CD4-positive, alpha-beta T cell treated with Interferon gamma for 1 hour (primary cell): ENCODE measurements around the gene MYH11.
"Not testable (repeated sequence)": the region's sequence is repeated elsewhere in the genome, so short reads cannot be mapped to it uniquely, and the experiment has no call there.

ENCODE experiments used
- DNase-seq: peaks from one replicate; pipeline ENCODE4 v3.0.0-alpha.2; 2020

MYH11 gene

DNA sequence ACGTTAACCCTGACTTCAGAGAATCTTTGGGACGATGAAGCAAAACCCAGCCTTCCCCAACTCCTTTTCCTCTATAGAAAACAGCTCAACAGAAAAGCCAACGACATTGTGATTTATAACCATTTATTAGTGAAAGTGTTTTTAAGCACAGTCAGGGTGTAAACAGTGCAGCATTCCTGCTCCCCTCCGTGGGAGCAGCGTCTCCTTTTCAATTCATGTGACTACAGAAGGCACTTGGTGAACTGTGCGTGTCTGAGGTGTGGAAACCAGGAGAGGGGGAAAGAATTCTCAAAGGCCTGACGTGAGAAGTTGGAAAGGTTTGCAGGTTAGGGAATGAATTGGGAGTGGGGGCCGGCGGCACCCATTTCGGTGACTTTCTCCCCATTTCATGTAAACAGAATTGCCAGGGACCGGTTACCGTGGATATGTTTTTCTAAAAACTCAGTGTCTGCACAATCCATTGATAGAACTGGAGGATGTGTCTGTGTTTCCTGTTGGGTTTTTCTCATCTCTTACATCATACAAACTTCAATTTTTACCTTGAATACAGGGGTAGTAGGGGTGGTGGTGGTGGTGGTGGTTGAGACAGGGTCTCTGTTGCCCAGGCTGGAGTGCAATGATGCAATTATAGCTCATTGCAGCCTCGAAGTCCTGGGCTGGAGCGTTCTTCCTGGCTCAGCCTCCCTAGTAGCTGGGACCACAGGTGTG lies 153.6 kb downstream of the MYH11 start:
- no peak for DNase-seq

DNA sequence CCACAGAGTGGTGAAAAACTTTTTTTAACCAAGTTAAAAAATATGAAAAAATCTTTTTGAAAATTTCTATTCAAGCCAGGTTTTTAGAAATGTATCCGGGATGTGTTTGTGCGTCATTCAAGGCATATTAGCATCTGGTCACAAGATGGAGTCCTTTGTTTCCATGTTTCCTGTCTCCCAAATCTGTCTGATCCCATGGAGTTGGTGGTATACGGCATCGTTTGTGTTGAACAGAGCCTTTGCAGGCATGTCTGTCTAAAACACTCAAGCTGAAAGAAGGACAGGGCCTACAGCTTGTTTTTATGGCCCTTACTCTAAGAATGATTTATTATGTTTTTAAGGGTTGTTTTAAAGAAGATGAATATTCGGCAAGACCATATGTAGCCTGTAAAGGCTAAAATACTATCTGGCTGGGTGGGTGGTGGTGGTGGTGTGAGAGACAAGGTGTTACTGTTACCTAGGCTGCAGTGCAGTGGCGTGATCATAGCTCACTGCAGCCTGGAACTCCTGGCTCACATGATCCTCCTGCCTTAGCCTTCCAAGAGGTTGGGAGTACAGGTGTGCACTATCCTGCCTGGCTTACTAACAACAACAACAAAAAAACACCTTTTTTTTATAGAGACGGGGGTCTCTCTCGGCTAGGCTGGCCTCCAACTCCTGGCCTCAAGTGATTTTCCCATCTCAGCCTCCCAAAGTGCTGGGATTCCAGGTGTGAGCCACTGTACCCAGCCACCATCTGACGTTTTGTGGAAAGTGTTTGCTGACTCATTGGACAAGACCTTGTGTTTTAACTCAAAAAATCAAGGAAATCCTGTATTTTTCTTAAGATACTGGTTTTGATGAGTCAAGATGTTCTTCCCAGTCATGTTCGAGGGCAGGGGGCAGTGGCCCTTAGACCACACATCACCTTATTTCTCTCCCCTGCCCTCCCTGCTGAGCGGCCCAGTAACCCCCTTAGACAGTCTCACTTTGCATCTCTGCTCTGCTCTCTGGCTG lies 154.6 kb downstream of the MYH11 start:
- no peak for DNase-seq

DNA sequence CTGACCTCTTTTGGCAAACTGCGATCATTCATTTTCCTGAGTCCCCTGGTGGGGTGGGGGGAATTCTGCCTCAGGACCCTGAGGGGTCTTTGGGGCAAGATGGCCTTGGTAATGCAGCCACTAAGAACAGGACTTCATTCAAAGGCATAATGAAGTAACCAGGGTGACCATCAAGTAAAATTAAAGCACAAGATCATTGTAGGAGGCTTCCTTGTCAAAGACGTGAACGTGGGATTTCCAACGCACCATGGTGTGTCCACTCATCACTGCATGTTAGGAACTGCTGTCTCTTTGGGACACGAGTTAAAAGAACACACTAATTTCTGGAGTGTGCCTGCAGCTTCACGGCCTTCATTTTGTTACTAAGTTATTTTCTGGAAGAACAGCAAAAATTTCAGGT lies 155.5 kb downstream of the MYH11 start:
- no peak for DNase-seq

DNA sequence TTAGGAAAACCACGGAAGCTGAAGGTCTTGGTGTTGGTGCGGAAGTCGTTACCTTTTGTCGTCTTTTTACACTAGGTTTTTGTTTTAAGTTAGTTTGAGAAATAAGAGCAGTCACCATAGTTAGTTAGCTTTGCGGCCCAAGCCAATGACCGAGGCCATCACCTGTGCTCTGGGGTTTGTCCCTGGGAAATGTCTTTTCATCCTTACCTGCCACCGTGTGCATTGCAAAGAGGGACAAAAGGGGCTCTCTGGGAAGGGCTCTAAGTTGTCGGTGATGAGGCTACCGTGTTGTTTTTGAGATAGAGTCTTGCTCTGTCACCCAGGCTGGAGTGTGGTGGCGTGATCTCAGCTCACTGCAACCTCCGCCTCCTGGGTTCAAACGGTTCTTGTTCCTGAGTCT lies 157.0 kb downstream of the MYH11 start:
- no peak for DNase-seq

GRCh38 chr16:15694499-15694898 lies 162.3 kb downstream of the MYH11 start:
- DNase-seq = no peak

- not testable (repeated sequence) for DNase-seq
These were observed 164.3 kb downstream of the MYH11 start for GRCh38 chr16:15692508-15692907.

GRCh38 chr16:15691046-15691445 lies 165.8 kb downstream of the MYH11 start:
- no peak for DNase-seq

GRCh38 chr16:15690296-15690695 lies 166.5 kb downstream of the MYH11 start:
- DNase-seq = no peak

DNA sequence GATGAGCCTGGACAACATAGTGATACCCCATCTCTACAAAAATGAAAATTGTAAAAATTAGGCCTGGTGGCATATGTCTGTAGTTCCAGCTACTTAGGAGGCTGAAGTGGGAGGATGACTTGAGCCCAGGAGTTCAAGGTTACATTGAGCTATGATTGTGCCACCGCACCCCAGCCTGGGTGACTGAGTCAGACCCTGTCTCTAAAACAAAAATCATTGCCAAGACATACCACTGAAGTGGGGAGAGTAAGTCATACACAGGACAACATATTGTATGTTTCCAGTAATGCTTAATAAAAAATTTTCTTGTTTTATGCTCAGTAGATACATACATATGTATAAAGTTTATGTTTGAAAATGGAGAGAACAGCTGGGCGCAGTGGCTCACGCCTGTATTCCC lies 167.5 kb downstream of the MYH11 start:
- DNase-seq = no peak

DNA sequence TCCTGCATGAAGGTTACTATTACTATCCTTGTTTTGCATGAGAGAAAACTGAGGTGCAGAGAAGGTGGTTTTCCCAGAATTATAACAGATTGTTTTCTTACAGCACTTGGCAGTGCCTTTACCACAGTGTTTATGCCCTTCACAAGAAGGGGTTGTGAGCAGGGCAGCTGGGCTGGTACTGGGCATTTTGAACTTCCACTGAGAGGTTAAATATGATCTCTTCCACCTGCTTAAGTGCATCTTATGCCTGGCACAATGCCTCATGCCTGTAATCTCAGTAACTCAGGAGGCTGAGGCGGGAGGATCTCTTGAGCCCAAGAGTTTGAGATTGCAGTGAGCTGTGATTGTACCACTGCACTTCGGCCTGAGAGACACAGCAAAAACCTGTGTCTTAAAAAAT lies 170.5 kb downstream of the MYH11 start:
- DNase-seq = no peak

GRCh38 chr16:15682105-15682570 lies 174.7 kb downstream of the MYH11 start:
- peak; percentile 48 for DNase-seq

GRCh38 chr16:15677447-15677846 lies 179.4 kb downstream of the MYH11 start:
- DNase-seq = no peak

DNA sequence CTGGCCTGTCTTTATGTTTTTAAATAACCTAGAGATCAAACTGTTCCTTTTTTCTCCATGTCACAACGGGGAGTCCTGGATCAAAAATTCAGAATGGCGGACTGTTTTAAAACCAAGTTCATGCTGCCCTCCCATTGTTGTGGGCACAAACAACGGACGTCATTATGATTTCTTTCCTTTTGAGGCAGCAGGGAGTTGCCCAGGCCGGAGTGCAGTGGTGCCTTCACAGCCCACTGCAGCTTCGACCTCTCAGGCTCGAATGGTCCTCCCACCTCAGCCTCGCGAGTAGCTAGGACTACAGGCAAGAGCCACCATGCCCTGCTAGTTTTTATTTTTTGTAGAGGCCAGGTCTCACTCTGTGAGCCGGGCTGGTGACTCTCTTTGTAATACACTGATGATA lies 180.3 kb downstream of the MYH11 start:
- DNase-seq = no peak

- no peak for DNase-seq
These were observed 182.3 kb downstream of the MYH11 start for GRCh38 chr16:15674571-15674970.

DNA sequence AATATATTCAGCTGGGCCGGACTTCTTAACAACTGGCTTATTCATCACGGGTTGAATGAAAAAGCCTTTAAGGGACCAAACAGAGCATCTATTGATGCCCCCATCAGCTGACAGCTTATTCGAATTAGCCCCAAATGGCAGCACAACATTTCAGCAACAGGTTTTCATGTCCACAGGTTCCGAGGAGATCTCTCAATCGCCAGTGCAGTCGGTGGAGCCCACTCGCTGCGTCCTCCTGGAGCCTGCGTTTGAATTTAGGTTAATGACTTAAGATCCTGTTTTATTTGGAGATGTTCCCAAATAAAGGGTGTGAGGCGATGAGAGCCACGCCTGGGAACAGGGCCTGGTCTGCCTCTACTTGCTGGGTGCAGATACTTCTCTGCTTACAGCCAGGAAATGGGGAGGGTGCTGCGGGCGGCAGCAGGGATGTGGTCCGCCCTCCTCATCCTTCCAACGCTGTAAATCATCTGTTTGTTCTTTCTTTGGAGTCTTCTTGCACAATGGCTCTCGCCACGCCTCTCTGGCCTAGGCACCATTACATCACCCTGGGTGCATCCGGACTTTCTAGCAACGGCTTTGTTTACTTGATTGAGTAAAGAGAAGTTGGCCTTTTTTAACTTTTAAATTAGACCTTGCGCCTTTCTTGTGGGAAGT lies 184.2 kb downstream of the MYH11 start:
- DNase-seq = peak; percentile 84

DNA sequence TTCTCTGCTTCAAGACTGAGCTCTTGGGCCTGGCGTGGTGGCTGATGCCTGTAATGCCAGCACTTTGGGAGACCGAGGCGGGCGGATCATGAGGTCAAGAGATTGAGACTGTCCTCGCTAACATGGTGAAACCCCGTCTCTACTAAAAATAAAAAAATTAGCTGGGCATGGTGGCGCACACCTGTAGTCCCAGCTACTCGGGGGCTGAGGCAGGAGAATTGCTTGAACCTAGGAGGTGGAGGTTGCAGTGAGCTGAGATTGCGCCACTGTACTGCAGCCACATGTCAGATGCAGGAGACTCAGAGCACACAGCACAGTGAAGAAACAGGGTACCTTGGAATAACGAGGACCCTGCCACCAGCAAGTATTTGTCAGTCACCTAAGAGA lies 184.7 kb downstream of the MYH11 start:
- DNase-seq = not testable (repeated sequence)

- DNase-seq = no peak
These were observed 185.2 kb downstream of the MYH11 start for GRCh38 chr16:15671530-15672117.

GRCh38 chr16:15667091-15667742 lies 189.6 kb downstream of the MYH11 start:
- no peak for DNase-seq

DNA sequence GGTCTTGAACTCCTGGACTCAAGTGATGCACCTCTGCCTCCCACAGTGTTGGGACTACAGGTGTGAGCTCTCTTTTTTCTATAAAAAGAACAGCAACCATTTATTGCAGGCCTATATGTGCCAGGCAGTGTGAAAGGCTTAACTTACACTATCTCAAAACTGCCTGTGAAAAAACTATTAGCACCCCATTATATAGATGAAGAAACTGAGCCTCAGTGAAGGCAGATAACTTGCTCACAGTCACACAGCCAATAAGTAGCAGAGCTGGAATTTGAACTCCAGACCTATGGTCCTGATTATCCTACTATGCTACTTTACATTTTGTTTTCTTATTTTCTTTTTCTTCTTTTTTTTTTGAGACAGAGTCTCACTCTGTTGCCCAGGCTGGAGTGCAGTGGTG lies 191.7 kb downstream of the MYH11 start:
- DNase-seq = no peak

DNA sequence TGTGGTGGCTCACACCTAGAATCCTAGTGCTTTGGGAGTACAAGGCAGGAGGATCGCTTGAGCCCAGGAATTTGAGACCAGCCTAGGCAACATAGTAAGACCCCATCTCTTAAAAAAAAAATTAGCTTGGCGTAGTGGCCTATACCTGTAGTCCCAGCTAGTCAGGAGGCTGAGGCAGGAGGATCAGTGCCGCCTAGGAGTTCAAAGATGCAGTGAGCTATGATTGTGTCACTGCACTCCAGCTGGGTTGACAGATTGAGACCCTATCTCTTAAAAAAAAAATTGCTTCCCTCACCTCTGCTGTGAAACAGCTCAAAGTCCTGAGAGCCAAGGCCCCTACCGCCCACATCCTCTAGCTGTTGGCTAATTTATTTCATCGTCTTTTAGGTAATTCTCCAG lies 196.6 kb downstream of the MYH11 start:
- DNase-seq = no peak

DNA sequence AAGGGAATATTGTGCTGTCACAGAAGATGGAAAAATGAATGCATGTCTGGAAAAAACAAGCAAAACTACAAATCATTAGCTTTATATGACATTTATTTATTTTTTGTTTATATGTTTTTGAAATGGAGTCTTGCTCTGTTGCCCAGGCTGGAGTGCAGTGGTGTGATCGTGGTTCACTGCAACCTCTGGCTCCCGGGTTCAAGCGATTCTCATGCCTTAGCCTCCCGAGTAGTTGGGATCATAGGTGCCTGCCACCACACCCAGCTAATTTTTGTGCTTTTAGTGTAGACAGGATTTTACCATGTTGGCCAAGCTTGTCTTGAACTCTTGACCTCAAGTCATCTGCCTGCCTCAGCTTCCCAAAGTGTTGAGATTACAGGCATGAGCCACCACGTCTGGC lies 198.3 kb downstream of the MYH11 start:
- DNase-seq = no peak

- no peak for DNase-seq
These were observed 198.7 kb downstream of the MYH11 start for GRCh38 chr16:15658149-15658548.

DNA sequence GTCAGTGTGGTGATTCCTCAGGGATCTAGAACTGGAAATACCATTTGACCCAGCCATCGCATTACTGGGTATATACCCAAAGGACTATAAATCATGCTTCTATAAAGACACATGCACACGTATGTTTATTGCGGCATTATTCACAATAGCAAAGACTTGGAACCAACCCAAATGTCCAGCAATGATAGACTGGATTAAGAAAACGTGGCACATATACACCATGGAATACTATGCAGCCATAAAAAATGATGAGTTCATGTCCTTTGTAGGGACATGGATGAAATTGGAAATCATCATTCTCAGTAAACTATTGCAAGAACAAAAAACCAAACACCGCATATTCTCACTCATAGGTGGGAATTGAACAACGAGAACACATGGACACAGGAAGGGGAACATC lies 201.3 kb downstream of the MYH11 start:
- not testable (repeated sequence) for DNase-seq
